Astrocyte of the cerebellum (primary cell): ENCODE results near the gene LMNA.
A peak's percentile ranks its signal among the peaks of the same experiment; 100 is the strongest.

Experiments
- DNase-seq: peaks from one replicate; pipeline ENCODE4 v3.0.0-alpha.2; 2011; ENCODE audit warnings: low read depth
- H3K4me3 ChIP-seq: 2 replicates; pipeline ENCODE4 v1.5.1; 2011; ENCODE audit warnings: mild to moderate bottlenecking, low read depth, low read length, moderate library complexity
- CTCF ChIP-seq: IDR thresholded peaks from 2 replicates; pipeline ENCODE4 v1.5.1; 2012; ENCODE audit warnings: low read length, low read depth, moderate library complexity, mild to moderate bottlenecking; ENCODE audit errors: missing control alignments
- in situ Hi-C: cut with HindIII; loops from 2 replicates; pipeline ENCODE4 v1.10.0; 2017; ENCODE audit warnings: low sequenced_read_pairs

Gene LMNA

GRCh38 chr1:156090138-156090839, 24.2 kb upstream of the LMNA start:
- in situ Hi-C loops = no loop called here
- no peak for DNase-seq
- no peak overlapping the region for H3K4me3 ChIP-seq
- TF ChIP-seq CTCF = no peak

- H3K4me3 ChIP-seq = no peak overlapping the region
- peak; percentile 73 for DNase-seq
- in situ Hi-C loops = no loop called here
- peak; percentile 62 for TF ChIP-seq CTCF
Measured at GRCh38 chr1:156090840-156091188, 23.7 kb upstream of the LMNA start.

- H3K4me3 ChIP-seq = no peak overlapping the region
- no peak for DNase-seq
- no peak for TF ChIP-seq CTCF
- in situ Hi-C loops = no loop called here
Measured at GRCh38 chr1:156091610-156092009, 22.9 kb upstream of the LMNA start.

GRCh38 chr1:156095906-156096508, 18.5 kb upstream of the LMNA start:
- H3K4me3 ChIP-seq = no peak overlapping the region
- in situ Hi-C loops = no loop called here
- TF ChIP-seq CTCF = no peak
- DNase-seq = no peak

- peak; percentile 97 for TF ChIP-seq CTCF
- in situ Hi-C loops = no loop called here
- peak; percentile 68 for DNase-seq
- no peak overlapping the region for H3K4me3 ChIP-seq
Measured at GRCh38 chr1:156096640-156097391, 17.7 kb upstream of the LMNA start.

GRCh38 chr1:156097499-156098178, 16.9 kb upstream of the LMNA start:
- in situ Hi-C loops = no loop called here
- no peak for TF ChIP-seq CTCF
- DNase-seq = no peak
- H3K4me3 ChIP-seq = no peak overlapping the region
